Measurements from ENCODE around the gene TUBA8. TPM values are rescaled to one million over a fixed set of nuclear protein-coding genes. Genes with fewer than 3 reads are reported as not detected.
"Not testable (repeated sequence)": the region's sequence is repeated elsewhere in the genome, so short reads cannot be mapped to it uniquely, and the experiment has no call there.

Gene TUBA8
- total RNA-seq, 1 donor from 2014 or later = 1.8 TPM

DNA sequence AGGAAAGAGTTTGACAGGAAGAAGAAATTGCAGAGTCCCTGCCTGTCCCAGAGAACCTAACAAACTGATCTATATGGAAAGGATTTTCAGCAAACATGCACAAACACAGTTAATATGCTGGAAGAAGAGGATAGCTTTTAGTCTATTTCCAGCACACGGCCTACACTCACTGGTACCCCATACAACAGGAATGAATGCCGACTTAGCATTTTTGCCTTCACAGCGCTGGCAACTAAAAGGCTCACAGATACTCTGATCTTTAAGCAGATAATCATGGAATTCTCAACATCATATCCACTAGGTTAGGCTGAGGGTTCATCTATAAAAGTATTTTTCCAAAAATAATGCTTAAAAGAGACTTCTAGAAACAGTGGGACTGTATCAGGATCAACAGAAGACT is 9.8 kb upstream of the TUBA8 start:
- no peak for DNase-seq (ENCODE audit: extremely low spot score, unreplicated experiment)
- Mint-ChIP-seq H3K4me3 (ENCODE audit: unreplicated experiment) (no peak overlapping the region), H3K27ac (ENCODE audit: unreplicated experiment) (no peak overlapping the region), H3K4me1 (ENCODE audit: unreplicated experiment) (peaks cover 2% of the 10 kb centered on the region), H3K27me3 (ENCODE audit: unreplicated experiment) (no peaks in the 10 kb centered on the region), H3K36me3 (ENCODE audit: unreplicated experiment) (peaks cover 10% of the 10 kb centered on the region), H3K9me3 (ENCODE audit: unreplicated experiment) (no peaks in the 10 kb centered on the region)
- TF ChIP-seq, protein P1, sequence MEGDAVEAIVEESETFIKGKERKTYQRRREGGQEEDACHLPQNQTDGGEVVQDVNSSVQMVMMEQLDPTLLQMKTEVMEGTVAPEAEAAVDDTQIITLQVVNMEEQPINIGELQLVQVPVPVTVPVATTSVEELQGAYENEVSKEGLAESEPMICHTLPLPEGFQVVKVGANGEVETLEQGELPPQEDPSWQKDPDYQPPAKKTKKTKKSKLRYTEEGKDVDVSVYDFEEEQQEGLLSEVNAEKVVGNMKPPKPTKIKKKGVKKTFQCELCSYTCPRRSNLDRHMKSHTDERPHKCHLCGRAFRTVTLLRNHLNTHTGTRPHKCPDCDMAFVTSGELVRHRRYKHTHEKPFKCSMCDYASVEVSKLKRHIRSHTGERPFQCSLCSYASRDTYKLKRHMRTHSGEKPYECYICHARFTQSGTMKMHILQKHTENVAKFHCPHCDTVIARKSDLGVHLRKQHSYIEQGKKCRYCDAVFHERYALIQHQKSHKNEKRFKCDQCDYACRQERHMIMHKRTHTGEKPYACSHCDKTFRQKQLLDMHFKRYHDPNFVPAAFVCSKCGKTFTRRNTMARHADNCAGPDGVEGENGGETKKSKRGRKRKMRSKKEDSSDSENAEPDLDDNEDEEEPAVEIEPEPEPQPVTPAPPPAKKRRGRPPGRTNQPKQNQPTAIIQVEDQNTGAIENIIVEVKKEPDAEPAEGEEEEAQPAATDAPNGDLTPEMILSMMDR (IDR thresholded peaks at IDR 0.05) = no peak

DNA sequence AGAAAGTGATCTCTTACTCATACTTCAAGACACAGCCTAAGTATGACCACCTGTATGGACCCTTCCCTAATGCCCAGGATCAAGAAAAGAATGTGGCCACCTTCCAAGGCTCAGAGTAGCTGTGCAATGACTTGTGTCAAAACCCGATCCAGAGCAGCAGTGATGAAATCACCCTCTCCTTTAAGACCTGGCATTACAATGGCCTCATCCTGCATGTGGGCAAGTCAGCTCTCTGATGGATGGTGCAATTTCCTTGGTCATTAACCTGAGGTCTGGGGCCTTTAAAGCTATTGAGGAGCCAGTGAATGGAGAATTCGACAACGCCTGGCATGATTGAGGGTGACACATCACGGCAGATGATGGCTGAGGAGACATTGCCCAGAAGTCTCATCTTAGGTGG is 9.1 kb upstream of the TUBA8 start:
- DNase-seq (ENCODE audit: extremely low spot score, unreplicated experiment) = no peak
- H3K36me3 Mint-ChIP-seq (ENCODE audit: unreplicated experiment) = peaks cover 12% of the 10 kb centered on the region
- no peak overlapping the region for H3K4me3 Mint-ChIP-seq (ENCODE audit: unreplicated experiment)
- peaks cover 3% of the 10 kb centered on the region for H3K9me3 Mint-ChIP-seq (ENCODE audit: unreplicated experiment)
- TF ChIP-seq, protein P1 (IDR thresholded peaks at IDR 0.05) = no peak
- no peaks in the 10 kb centered on the region for H3K27me3 Mint-ChIP-seq (ENCODE audit: unreplicated experiment)
- no peak overlapping the region for H3K27ac Mint-ChIP-seq (ENCODE audit: unreplicated experiment)
- peaks cover 2% of the 10 kb centered on the region for H3K4me1 Mint-ChIP-seq (ENCODE audit: unreplicated experiment)

DNA sequence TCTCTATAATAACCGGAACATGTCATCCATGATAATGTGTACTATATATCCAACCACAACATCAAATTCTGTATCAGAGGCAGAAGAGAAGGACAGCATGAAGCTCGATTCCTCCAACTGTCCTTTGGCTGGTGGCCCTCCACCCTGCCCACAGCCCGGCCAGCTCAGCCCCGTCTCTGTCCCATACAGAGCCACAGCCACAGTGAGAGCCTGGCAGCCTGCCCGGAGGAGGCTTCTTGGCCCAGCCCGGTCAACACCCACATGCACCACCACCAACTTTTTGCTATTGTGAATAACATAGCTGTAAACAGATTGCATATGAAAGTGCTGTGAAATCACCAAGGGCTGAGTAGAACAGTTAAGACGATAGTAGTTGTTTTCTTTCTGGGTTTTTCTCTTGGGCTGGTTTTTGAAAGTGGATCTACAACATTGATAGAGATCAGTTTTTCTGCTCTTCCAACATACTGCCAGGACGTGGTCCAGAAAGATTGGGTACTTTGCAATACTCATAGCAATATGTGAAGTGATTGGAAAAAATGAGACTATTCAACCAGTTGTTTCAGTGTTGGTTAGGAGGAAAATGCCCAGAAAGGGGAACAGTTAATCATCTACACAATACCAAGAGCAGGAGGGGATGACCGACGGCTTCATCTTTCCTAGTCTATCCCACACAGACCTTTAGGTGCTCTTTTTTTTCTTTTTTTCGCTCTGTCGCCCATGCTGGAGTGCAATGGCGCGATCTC is 6.9 kb upstream of the TUBA8 start:
- no peak for DNase-seq (ENCODE audit: extremely low spot score, unreplicated experiment)
- peaks cover 12% of the 10 kb centered on the region for H3K36me3 Mint-ChIP-seq (ENCODE audit: unreplicated experiment)
- no peaks in the 10 kb centered on the region for H3K27me3 Mint-ChIP-seq (ENCODE audit: unreplicated experiment)
- no peak overlapping the region for H3K27ac Mint-ChIP-seq (ENCODE audit: unreplicated experiment)
- no peak overlapping the region for H3K4me3 Mint-ChIP-seq (ENCODE audit: unreplicated experiment)
- peaks cover 2% of the 10 kb centered on the region for H3K4me1 Mint-ChIP-seq (ENCODE audit: unreplicated experiment)
- H3K9me3 Mint-ChIP-seq (ENCODE audit: unreplicated experiment) = peaks cover 3% of the 10 kb centered on the region
- TF ChIP-seq, protein P1 (IDR thresholded peaks at IDR 0.05) = no peak

DNA sequence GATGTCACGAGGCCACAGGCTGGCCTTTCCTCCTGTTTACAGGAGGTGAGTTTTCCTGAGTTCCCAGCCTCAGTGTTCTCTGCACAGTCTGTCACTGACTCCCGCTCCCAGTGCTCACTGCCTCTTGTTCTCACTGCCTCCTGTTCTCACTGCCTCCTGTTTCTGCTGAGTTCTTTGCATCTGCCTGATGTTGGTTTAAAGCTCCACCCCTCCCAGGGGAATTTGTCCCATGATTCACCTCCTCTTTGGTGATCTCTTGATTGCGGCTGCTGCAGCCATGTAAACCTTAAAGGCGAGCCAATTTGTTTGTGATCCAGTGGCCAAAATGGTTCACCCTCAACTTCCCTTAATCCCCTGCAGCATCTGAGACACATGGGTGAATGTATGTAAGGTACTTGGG is 6.0 kb upstream of the TUBA8 start:
- no peak overlapping the region for H3K4me3 Mint-ChIP-seq (ENCODE audit: unreplicated experiment)
- H3K9me3 Mint-ChIP-seq (ENCODE audit: unreplicated experiment) = peaks cover 3% of the 10 kb centered on the region
- no peak for DNase-seq (ENCODE audit: extremely low spot score, unreplicated experiment)
- H3K4me1 Mint-ChIP-seq (ENCODE audit: unreplicated experiment) = peaks cover 4% of the 10 kb centered on the region
- peaks cover 12% of the 10 kb centered on the region for H3K36me3 Mint-ChIP-seq (ENCODE audit: unreplicated experiment)
- H3K27ac Mint-ChIP-seq (ENCODE audit: unreplicated experiment) = no peak overlapping the region
- TF ChIP-seq, protein P1 (IDR thresholded peaks at IDR 0.05) = no peak
- H3K27me3 Mint-ChIP-seq (ENCODE audit: unreplicated experiment) = peaks cover under 1% of the 10 kb centered on the region

DNA sequence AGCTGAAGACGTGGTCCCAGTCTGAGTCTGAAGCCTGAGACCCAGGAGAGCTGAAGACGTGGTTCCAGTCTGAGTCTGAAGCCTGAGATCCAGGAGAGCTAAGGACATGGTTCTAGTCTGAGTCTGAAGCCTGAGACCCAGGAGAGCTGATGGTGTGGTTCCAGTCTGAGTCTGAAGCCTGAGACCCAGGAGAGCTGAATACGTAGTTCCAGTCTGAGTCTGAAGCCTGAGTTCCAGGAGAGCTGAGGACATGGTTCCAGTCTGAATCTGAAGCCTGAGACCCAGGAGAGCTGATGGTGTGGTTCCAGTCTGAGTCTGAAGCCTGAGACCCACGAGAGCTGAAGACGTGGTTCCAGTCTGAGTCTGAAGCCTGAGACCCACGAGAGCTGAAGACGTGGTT is 4.6 kb upstream of the TUBA8 start:
- H3K4me3 Mint-ChIP-seq (ENCODE audit: unreplicated experiment); H3K27ac Mint-ChIP-seq (ENCODE audit: unreplicated experiment); H3K9me3 Mint-ChIP-seq (ENCODE audit: unreplicated experiment); H3K27me3 Mint-ChIP-seq (ENCODE audit: unreplicated experiment); DNase-seq (ENCODE audit: extremely low spot score, unreplicated experiment): not testable (repeated sequence)
- peaks cover 14% of the 10 kb centered on the region for H3K4me1 Mint-ChIP-seq (ENCODE audit: unreplicated experiment)
- peaks cover 12% of the 10 kb centered on the region for H3K36me3 Mint-ChIP-seq (ENCODE audit: unreplicated experiment)

DNA sequence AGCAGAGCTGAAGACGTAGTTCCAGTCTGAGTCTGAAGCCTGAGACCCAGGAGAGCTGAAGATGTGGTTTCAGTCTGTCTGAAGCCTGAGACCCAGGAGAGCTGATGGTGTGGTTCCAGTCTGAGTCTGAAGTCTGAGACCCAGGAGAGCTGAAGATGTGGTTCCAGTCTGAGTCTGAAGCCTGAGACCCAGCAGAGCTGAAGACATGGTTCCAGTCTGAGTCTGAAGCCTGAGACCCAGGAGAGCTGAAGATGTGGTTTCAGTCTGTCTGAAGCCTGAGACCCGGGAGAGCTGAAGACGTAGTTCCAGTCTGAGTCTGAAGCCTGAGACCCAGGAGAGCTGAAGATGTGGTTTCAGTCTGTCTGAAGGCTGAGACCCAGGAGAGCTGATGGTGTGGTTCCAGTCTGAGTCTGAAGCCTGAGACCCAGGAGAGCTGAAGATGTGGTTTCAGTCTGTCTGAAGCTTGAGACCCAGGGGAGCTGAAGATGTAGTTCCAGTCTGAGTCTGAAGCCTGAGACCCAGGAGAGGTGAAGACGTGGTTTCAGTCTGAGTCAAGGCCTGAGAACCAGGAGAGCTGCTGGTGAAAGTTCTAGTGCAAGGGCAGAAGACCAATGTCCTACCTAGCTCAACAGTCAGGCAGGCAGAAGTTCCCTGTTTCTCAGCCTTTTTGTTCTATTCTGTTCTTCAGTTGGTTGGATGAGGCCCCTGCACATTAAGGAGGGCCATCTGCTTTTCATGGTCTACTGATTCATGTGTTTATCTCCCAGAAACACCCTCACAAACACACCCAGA is 3.9 kb upstream of the TUBA8 start:
- not testable (repeated sequence) for DNase-seq (ENCODE audit: extremely low spot score, unreplicated experiment); H3K27ac Mint-ChIP-seq (ENCODE audit: unreplicated experiment); H3K36me3 Mint-ChIP-seq (ENCODE audit: unreplicated experiment); H3K9me3 Mint-ChIP-seq (ENCODE audit: unreplicated experiment); H3K4me3 Mint-ChIP-seq (ENCODE audit: unreplicated experiment); H3K27me3 Mint-ChIP-seq (ENCODE audit: unreplicated experiment)
- H3K4me1 Mint-ChIP-seq (ENCODE audit: unreplicated experiment) = peaks cover 15% of the 10 kb centered on the region
